Effector CD4-positive, alpha-beta T cell (primary cell): ENCODE results near the gene KCNQ1.

Experiments
- DNase-seq: peaks from one replicate; pipeline ENCODE4 v3.0.0-alpha.2; 2020

The KCNQ1 gene

GRCh38 chr11:2775626-2776350 is 331.0 kb downstream of the KCNQ1 start:
- DNase-seq, result no peak

- no peak for DNase-seq
Observed at GRCh38 chr11:2776351-2777061, 331.7 kb downstream of the KCNQ1 start.

- DNase-seq, result peak; percentile 1
Observed at GRCh38 chr11:2777386-2777785, 332.6 kb downstream of the KCNQ1 start.

DNA sequence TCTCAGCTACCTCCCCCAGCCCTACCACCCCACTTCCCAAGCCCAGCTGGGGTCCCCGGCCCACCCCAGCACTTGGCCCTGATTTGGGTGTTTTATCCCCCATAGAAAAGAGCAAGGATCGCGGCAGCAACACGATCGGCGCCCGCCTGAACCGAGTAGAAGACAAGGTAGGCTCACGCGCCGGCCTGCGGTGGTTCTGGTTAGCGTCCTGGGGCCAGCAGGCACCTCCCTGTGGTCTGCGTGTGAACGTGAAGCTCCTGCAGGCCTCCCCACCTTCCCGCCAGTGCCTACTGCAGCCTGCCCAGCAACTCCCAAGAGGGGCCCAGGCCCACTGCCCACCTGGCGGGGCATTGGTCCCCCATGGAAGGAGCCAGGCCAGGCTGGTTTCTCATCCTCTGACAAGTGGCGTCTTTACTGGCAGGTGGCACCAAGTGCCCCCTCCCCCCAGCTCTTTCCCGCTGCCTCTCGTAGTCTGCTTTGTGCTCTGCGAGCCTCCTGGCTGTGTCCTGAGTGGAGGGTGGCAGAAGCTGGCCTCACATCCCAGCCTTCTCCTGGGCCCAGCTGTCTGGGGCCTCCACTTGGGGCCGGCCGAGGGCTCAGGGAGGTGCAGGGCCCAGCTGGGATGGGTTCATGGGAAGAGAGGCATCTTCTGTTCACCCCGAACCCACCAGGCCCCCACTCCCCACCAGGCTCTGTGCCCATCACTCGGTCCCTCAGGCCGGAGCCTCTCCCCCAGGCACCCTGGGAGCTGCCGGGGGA is 333.2 kb downstream of the KCNQ1 start:
- peak; percentile 0 for DNase-seq

DNA sequence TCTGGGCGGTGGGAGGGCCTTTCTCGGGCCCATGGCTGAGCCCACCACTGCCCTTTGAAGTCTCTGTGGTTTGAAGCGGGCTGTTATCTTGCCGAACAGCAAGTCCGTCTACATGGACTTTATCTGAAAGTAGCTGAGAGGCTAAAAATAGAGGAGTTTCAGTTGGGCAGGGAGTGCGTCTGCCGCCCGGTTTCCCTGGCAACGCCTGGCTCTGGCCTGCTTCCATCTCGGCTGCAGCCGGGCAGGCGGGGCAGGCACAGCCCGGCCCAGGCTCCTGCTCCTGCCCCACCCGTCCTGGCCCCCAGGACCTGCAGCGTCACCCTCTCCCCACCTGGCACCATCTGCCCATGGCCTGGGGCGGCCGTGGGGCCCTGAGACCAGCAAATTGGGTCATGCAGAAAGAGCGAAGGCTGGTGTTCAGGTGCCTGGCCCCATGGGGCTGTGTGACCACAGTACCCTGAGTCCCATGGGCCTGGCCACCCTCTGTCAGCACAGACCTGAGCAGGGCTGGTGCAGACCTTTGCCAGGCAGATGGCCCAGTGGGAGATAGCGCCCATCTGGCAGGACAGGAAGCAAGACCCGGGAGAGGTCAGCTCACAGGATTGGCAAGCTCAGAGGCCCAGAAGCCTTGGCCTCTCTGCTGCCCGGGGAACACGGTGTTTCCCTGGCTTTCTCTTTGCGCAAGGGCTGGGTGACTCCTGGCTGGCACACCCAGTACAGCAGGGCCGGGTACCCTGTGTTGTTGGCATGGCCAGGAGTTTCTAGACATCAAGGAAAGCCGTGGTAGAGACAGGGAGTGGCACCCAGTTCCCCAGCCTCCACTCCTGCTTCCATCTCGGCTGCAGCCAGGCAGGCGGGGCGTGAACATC is 334.1 kb downstream of the KCNQ1 start:
- DNase-seq, result peak; percentile 1

GRCh38 chr11:2779499-2779980 is 334.7 kb downstream of the KCNQ1 start:
- no peak for DNase-seq

GRCh38 chr11:2779981-2780849 is 335.4 kb downstream of the KCNQ1 start:
- peak; percentile 1 for DNase-seq

DNA sequence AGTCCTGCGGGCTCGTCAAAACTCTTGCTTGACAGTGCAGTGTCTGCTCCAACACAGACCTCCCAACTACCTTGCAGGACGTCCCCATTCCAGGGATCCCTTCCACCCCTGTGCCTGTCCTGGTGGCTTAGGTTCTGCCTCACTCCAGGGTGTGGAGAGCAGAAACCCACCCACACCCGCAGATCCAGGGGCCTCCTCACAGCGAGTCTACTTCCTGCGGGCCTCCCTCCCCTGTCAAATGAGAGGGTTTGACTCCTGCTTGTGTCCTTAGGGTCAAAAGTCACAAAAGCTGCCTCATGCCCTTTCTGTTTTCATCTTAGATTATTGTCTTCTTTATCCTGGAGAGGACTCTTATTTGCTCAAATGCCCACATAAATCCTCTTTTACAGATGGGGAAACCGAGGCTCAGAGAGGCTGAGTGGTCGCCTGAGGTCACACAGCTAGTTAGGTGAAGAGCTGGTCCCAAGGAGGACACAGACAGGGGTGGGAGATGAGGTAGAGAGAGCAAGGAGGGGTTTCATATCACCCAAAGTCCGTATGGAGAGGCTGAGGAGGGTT is 336.1 kb downstream of the KCNQ1 start:
- no peak for DNase-seq

- peak; percentile 0 for DNase-seq
Observed at GRCh38 chr11:2781408-2782274, 336.8 kb downstream of the KCNQ1 start.

- no peak for DNase-seq
Observed at GRCh38 chr11:2782769-2783168, 338.0 kb downstream of the KCNQ1 start.

GRCh38 chr11:2783536-2784082 is 338.8 kb downstream of the KCNQ1 start:
- no peak for DNase-seq

GRCh38 chr11:2787816-2788167 is 343.0 kb downstream of the KCNQ1 start:
- peak; percentile 1 for DNase-seq

DNA sequence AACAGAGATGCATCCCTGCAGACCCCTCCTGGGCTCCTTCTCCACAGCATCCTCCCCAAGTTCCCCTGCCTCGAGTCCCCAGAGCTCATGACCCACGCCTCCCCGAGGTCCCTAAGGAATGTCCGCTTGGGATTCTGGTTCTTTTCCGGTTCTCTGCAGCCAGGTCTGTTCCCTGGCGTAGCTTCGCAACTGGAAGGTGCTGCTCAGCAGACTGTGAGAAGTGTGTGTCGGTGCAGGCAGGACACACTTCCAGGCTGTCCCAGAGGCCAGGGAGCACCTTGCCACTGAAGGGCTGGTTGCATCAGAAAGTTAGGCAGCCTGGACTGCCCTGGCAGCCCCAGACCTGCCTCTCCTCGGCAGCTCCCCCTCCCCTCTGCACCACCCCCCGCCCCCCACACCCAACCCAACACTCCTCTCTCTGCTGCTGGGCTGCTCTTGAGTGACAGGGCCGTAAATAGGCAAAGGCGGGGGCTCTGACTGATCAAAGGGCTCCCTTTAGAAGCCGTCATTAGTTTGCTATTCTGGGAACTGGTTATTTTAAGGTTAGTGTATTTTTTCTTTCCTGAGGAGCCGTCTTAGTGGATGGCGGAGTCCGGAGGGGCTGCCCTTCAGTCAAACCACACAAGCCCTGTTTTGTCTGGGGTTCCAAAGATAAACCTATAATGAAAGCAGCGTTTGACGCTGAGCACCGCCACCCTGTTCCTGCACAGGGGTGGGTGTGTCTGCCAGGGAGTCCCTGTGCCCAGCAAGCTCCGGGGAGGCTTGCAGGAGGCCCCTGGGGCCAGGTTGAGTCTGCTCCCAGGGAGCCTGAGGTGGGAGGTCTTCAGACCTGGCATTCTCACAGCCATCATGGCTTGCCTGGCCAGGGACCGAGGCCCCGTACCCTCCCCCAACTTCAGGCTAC is 343.6 kb downstream of the KCNQ1 start:
- peak; percentile 1 for DNase-seq

GRCh38 chr11:2789331-2789730 is 344.5 kb downstream of the KCNQ1 start:
- DNase-seq, result no peak

DNA sequence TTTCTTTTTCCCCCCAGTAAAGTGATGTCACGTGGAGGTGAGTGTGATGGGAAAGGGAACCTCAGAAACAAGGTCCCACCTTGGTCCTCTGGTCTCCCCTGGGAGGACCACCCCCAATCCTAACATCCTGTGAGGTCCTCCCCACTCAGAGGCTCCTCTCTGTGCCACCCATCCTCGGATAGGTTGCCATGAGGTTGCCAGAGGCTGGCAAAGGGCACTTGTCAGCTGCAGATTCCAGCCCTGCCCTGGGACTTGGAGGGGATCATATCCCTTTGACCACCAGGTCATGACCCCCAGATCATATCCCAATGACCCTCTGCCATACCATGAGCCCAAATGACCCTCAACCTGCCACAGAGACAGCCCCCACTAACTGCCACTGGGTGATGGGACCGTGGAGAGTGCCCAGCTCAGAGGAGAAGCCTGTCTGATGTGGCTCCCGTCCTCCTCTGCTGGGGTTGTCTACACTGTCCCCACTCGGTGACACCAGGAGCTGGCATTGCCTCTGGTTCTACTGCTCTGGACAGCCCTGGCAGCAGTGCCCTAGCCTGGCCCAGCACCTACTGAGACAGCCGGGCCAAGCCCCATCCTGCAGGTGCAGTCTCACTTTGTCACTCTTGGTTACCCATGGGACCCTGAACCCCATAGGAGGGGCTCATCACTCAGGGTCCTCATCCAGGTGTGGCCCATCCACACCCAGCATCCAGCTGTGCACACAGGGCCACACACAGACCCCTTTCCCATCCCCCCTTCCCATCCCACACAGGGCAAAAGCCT is 345.2 kb downstream of the KCNQ1 start:
- DNase-seq, result peak; percentile 1

GRCh38 chr11:2790568-2790921 is 345.7 kb downstream of the KCNQ1 start:
- peak; percentile 1 for DNase-seq

DNA sequence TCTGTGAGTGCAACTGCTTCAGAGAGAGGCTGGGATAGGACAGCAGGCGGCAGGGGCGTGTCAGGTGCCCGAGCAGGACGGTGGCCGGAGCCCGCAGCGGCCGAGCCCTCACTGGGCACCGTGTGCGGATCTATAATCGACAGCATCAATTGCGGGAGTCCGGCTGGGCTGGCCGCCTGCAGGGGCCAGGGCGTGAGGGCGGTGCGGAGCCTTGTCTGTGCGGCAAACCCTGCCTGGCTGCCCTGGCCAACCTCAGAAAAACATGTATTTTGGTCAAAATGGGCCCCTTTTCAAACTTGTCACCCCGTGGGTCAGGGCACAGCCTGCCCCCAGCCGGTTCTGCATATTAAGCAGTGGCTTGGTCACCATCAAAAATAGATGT is 346.3 kb downstream of the KCNQ1 start:
- DNase-seq, result peak; percentile 1
